Lower leg skin (tissue), 3 donors: ENCODE measurements around the gene MAMDC2.

ENCODE experiments used
- POLR2A ChIP-seq, 2 donors: fragments of 450-650 bp; IDR thresholded peaks; one replicate each; pipeline ENCODE4 v1.6.1; 2016 to 2017; ENCODE audit warnings: antibody characterized with exemption in 2 of 2, mild to moderate bottlenecking in 1 of 2, moderate library complexity in 1 of 2
- TF ChIP-seq, protein P1 (sequence below), 3 donors: fragments of 450-650 bp; IDR thresholded peaks; one replicate each; pipeline ENCODE4 v1.5.1; 2016; ENCODE audit warnings: antibody characterized with exemption in 3 of 3, mild to moderate bottlenecking in 3 of 3, moderate library complexity in 2 of 3

DNA sequence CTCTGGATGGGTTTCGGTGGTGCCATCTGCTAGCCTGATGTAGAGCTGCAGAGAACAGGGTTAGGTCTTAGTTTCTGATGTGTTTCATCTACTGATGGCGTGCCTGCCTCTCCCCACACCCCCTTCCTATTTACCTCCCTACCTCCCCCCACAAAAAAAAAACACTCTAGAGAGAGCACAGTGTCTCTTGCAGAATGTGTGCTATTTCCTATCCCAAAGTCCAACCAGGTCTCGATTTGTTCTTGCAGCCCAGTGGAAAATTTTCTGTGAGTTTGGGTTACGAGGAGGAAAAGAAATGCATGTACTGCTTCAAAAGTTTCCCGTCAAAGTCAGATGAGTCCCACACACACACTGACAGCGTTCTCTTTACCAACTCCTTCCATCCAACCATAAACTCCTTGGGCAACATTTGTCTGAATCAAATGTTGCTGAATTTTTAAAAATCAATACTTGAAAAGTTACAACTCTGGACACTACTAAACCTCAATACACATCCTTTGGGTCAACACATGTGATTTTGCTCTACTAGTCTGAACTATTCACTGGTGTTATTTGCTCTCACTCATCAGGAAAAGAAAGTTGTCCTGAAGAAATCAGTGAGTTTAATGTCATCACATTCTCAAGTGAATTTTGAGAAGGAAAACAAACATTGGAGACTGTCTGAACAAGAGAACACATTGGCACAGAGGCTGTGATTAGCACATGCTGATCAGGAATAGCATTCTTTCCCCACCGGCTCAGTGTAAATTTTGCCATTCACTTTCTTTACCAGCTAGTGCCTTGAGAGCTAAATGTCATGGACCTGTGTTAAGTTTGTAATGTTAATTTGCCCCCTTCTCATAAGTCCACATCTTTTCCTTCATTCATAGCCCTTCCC is 84.1 kb downstream of the MAMDC2 start:
- TF ChIP-seq POLR2A (IDR thresholded peaks at IDR 0.05), result no peak
- TF ChIP-seq, protein P1, sequence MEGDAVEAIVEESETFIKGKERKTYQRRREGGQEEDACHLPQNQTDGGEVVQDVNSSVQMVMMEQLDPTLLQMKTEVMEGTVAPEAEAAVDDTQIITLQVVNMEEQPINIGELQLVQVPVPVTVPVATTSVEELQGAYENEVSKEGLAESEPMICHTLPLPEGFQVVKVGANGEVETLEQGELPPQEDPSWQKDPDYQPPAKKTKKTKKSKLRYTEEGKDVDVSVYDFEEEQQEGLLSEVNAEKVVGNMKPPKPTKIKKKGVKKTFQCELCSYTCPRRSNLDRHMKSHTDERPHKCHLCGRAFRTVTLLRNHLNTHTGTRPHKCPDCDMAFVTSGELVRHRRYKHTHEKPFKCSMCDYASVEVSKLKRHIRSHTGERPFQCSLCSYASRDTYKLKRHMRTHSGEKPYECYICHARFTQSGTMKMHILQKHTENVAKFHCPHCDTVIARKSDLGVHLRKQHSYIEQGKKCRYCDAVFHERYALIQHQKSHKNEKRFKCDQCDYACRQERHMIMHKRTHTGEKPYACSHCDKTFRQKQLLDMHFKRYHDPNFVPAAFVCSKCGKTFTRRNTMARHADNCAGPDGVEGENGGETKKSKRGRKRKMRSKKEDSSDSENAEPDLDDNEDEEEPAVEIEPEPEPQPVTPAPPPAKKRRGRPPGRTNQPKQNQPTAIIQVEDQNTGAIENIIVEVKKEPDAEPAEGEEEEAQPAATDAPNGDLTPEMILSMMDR (IDR thresholded peaks at IDR 0.05), result no peak
